ENCODE data around the gene HIF1A. TPM values are rescaled to one million over a fixed set of nuclear protein-coding genes. Genes with fewer than 3 reads are reported as not detected.

The HIF1A gene
- total and polyA plus RNA-seq, 2 of the 13 experiments (the other 11 are each of a cell fraction or from before 2014, with no cell fraction given), result 41.0 to 126 TPM

GRCh38 chr14:61761959-61762786 lies 66.9 kb downstream of the HIF1A start, which contains the start of gene SNAPC1 (continued):
- peak; percentile 55; the same call in 1 of the 2 replicates for TF ChIP-seq ZNF280D (CRISPR knock-in tag; IDR thresholded peaks at IDR 0.05)
- TF ChIP-seq ZBED4 (CRISPR knock-in tag; IDR thresholded peaks at IDR 0.05; ENCODE audit: borderline replicate concordance), result no peak
- TF ChIP-seq DNMT3B (CRISPR knock-in tag; conservative IDR thresholded peaks at IDR 0.05), result no peak
- no peak for TF ChIP-seq SOX13 (IDR thresholded peaks at IDR 0.05)
- peak in 1 of 2 experiments; percentile 21; a peak in 1 of 4 replicates for TF ChIP-seq SOX13 (CRISPR knock-in tag; conservative IDR thresholded peaks at IDR 0.05 in 1 of 2, IDR thresholded peaks at IDR 0.05 in 1 of 2)
- no peak for TF ChIP-seq ZNF83 (CRISPR knock-in tag; IDR thresholded peaks at IDR 0.05; ENCODE audit: borderline replicate concordance)
- peak; percentile 56; the same call in 1 of the 2 replicates for TF ChIP-seq ZBTB25 (CRISPR knock-in tag; IDR thresholded peaks at IDR 0.05)
- TF ChIP-seq ZNF563 (CRISPR knock-in tag; IDR thresholded peaks at IDR 0.05), result peak; percentile 98
- no peak for TF ChIP-seq ZNF232 (CRISPR knock-in tag; IDR thresholded peaks at IDR 0.05; ENCODE audit: borderline replicate concordance)
- 0 out of 2 replicates have a peak, but pooled peaks have one; percentile 38 for TF ChIP-seq ZNF761 (CRISPR knock-in tag; conservative IDR thresholded peaks at IDR 0.05)
- no peak; the same call in 1 of the 2 replicates for TF ChIP-seq KDM5A (IDR thresholded peaks at IDR 0.05; ENCODE audit: borderline replicate concordance, low read length)
- TF ChIP-seq CREM (IDR thresholded peaks at IDR 0.05), result peak; percentile 61; the same call in 1 of the 2 replicates
- TF ChIP-seq CREM (CRISPR knock-in tag; IDR thresholded peaks at IDR 0.05), result no peak
- no peak for TF ChIP-seq ZNF678 (CRISPR knock-in tag; IDR thresholded peaks at IDR 0.05)
- no peak for TF ChIP-seq ZC3H13 (CRISPR knock-in tag; IDR thresholded peaks at IDR 0.05)
- TF ChIP-seq MED13 (CRISPR knock-in tag; IDR thresholded peaks at IDR 0.05), result no peak
- TF ChIP-seq ZMAT5 (CRISPR knock-in tag; IDR thresholded peaks at IDR 0.05; ENCODE audit: borderline replicate concordance, low read depth), result no peak
- TF ChIP-seq NR2F6 (IDR thresholded peaks at IDR 0.05), result no peak
- TF ChIP-seq NR2F6 (CRISPR knock-in tag; IDR thresholded peaks at IDR 0.05), result peak; percentile 12; the same call in 1 of the 2 replicates
- TF ChIP-seq NR0B2 (CRISPR knock-in tag; IDR thresholded peaks at IDR 0.05), result 0 out of 2 replicates have a peak, but pooled peaks have one; percentile 25

Data from HepG2 (cell line).